Retinal pigment epithelial cell (primary cell): ENCODE data around the gene ZNF319.

Experiments used
- DNase-seq: peaks from one replicate; pipeline ENCODE4 v3.0.0-alpha.2; 2010; ENCODE audit warnings: low read depth
- H3K4me3 ChIP-seq: 2 replicates; pipeline ENCODE4 v1.5.1; 2011; ENCODE audit warnings: mild to moderate bottlenecking, low read length, control low read depth, moderate library complexity
- CTCF ChIP-seq: conservative IDR thresholded peaks from 2 replicates; pipeline ENCODE4 v1.5.1; 2011; ENCODE audit warnings: low read depth, low read length, control low read depth, inconsistent platforms

Gene ZNF319

GRCh38 chr16:57994778-57995177 is 5.7 kb downstream of the ZNF319 start:
- DNase-seq, result no peak
- H3K4me3 ChIP-seq, result no peak overlapping the region
- peak; percentile 57 for TF ChIP-seq CTCF

GRCh38 chr16:57994361-57994760 is 6.1 kb downstream of the ZNF319 start:
- H3K4me3 ChIP-seq, result no peak overlapping the region
- no peak for TF ChIP-seq CTCF
- DNase-seq, result no peak

GRCh38 chr16:57993897-57994296 is 6.6 kb downstream of the ZNF319 start:
- DNase-seq, result no peak
- no peak overlapping the region for H3K4me3 ChIP-seq
- no peak for TF ChIP-seq CTCF

GRCh38 chr16:57993438-57993837 is 7.0 kb downstream of the ZNF319 start:
- H3K4me3 ChIP-seq, result no peak overlapping the region
- DNase-seq, result no peak
- no peak for TF ChIP-seq CTCF

- no peak overlapping the region for H3K4me3 ChIP-seq
- no peak for TF ChIP-seq CTCF
- no peak for DNase-seq
Measured at GRCh38 chr16:57992084-57992483, 8.4 kb downstream of the ZNF319 start.

GRCh38 chr16:57991551-57992059 is 8.9 kb downstream of the ZNF319 start:
- TF ChIP-seq CTCF, result no peak
- no peak for DNase-seq
- no peak overlapping the region for H3K4me3 ChIP-seq

GRCh38 chr16:57988929-57989328 is 11.5 kb downstream of the ZNF319 start:
- H3K4me3 ChIP-seq, result no peak overlapping the region
- TF ChIP-seq CTCF, result no peak
- DNase-seq, result no peak
